ENCODE measurements around the gene CYTL1. TPM values are rescaled to one million over a fixed set of nuclear protein-coding genes. Genes with fewer than 3 reads are reported as not detected.

Gene CYTL1
- polyA plus RNA-seq, 1 donor from 2014 or later = not detected

- Histone ChIP-seq H4K20me1 (ENCODE audit: insufficient read depth) (no peaks in the 10 kb centered on the region), H3K4me2 (ENCODE audit: low read length) (no peak overlapping the region), H2AFZ (ENCODE audit: low read depth, low read length) (no peak overlapping the region), H3K79me2 (replicated peaks; ENCODE audit: insufficient read depth, low read length) (no peaks in the 10 kb centered on the region), H3K27me3 (ENCODE audit: insufficient read depth, low read depth, low read length) (no peaks in the 10 kb centered on the region), H3K4me3 (ENCODE audit: low read length) (no peak overlapping the region), H3K36me3 (ENCODE audit: insufficient read depth, low read length) (no peaks in the 10 kb centered on the region), H3K9me2 (ENCODE audit: insufficient read depth, low read length) (no peaks in the 10 kb centered on the region), H3K9ac (ENCODE audit: low read length) (no peak overlapping the region), H3K27ac (ENCODE audit: low read length) (no peak overlapping the region), H3F3A (ENCODE audit: insufficient read depth, low read length, poor library complexity, severe bottlenecking) (no peaks in the 10 kb centered on the region), H3K9me3 (ENCODE audit: low read length) (no peaks in the 10 kb centered on the region)
- TF ChIP-seq RAD21 (conservative IDR thresholded peaks at IDR 0.05) (no peak), EZH2 (IDR thresholded peaks at IDR 0.05; ENCODE audit: borderline replicate concordance, insufficient read depth, low read length, poor library complexity, severe bottlenecking) (no peak), POLR2AphosphoS5 (IDR thresholded peaks at IDR 0.05) (no peak), TAF1 (IDR thresholded peaks at IDR 0.05; ENCODE audit: low read depth) (no peak), MXI1 (conservative IDR thresholded peaks at IDR 0.05; ENCODE audit: poor library complexity, severe bottlenecking) (no peak), SMC3 (conservative IDR thresholded peaks at IDR 0.05; ENCODE audit: poor library complexity) (no peak), EP300 (conservative IDR thresholded peaks at IDR 0.05; ENCODE audit: poor library complexity, severe bottlenecking) (no peak), REST (IDR thresholded peaks at IDR 0.05; ENCODE audit: borderline replicate concordance) (no peak)
These were observed 5.4 kb upstream of the CYTL1 start for GRCh38 chr4:5024673-5025072.

GRCh38 chr4:5021546-5021945 is 2.3 kb upstream of the CYTL1 start:
- no peaks in the 10 kb centered on the region for H3K36me3 ChIP-seq (ENCODE audit: insufficient read depth, low read length)
- no peak overlapping the region for H3K27ac ChIP-seq (ENCODE audit: low read length)
- no peaks in the 10 kb centered on the region for H3K9me2 ChIP-seq (ENCODE audit: insufficient read depth, low read length)
- H2AFZ ChIP-seq (ENCODE audit: low read depth, low read length) = no peak overlapping the region
- no peaks in the 10 kb centered on the region for H3K79me2 ChIP-seq (replicated peaks; ENCODE audit: insufficient read depth, low read length)
- TF ChIP-seq EP300 (conservative IDR thresholded peaks at IDR 0.05; ENCODE audit: poor library complexity, severe bottlenecking) (no peak), TAF1 (IDR thresholded peaks at IDR 0.05; ENCODE audit: low read depth) (no peak), POLR2AphosphoS5 (IDR thresholded peaks at IDR 0.05) (no peak), SMC3 (conservative IDR thresholded peaks at IDR 0.05; ENCODE audit: poor library complexity) (no peak), MXI1 (conservative IDR thresholded peaks at IDR 0.05; ENCODE audit: poor library complexity, severe bottlenecking) (no peak), RAD21 (conservative IDR thresholded peaks at IDR 0.05) (no peak), REST (IDR thresholded peaks at IDR 0.05; ENCODE audit: borderline replicate concordance) (no peak), EZH2 (IDR thresholded peaks at IDR 0.05; ENCODE audit: borderline replicate concordance, insufficient read depth, low read length, poor library complexity, severe bottlenecking) (no peak), CTCF (IDR thresholded peaks at IDR 0.05; ENCODE audit: poor library complexity, severe bottlenecking) (no peak)
- no peak overlapping the region for H3K9ac ChIP-seq (ENCODE audit: low read length)
- H3K27me3 ChIP-seq (ENCODE audit: insufficient read depth, low read depth, low read length) = no peaks in the 10 kb centered on the region
- no peaks in the 10 kb centered on the region for H3F3A ChIP-seq (ENCODE audit: insufficient read depth, low read length, poor library complexity, severe bottlenecking)
- no peak overlapping the region for H3K4me2 ChIP-seq (ENCODE audit: low read length)
- H3K4me3 ChIP-seq (ENCODE audit: low read length) = no peak overlapping the region
- H4K20me1 ChIP-seq (ENCODE audit: insufficient read depth) = no peaks in the 10 kb centered on the region
- no peaks in the 10 kb centered on the region for H3K9me3 ChIP-seq (ENCODE audit: low read length)
